HG02763 (cell line): ENCODE results near the gene URB1.

Experiments used
- ATAC-seq: cut with Tn5 transposase; IDR thresholded peaks from one replicate; pipeline ENCODE4 v1.9.1; 2021; ENCODE audit warnings: mild to moderate bottlenecking, moderate library complexity; ENCODE audit not compliant: unreplicated experiment

URB1 gene

DNA sequence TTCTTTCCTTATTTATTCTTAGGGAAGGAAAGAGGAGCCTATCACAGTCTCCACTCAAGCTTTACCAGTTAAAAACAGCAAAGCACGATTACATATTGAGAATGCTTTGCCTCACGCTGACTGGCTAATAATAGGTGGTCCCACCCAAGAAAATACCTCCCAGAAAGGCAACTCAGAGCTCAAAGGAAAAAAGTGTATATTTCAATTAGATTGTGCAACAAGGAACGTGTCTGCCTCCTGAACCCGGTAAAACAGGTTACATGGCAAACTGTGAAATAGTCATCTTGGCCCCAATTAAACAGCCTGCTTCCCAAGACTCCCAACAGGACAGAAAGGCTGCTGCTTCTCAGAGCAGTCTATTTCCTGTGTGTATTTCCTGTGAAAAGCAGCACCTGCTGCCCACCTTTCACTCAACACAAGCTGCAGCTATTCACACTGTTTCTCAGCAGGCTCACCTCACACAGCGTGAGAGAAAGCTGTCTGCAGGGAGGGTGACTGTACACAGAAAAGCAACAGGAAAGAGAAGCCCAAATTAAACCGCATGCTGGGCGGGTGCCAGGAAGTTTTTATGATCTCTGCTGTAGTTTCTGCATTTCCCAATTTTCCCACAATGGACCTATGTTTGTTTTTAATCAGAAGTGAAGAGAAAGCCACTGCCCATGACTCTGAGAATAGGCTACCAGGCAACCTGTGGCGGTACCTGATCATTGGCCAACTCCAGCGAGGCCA is 44.0 kb downstream of the URB1 start:
- no peak for ATAC-seq

DNA sequence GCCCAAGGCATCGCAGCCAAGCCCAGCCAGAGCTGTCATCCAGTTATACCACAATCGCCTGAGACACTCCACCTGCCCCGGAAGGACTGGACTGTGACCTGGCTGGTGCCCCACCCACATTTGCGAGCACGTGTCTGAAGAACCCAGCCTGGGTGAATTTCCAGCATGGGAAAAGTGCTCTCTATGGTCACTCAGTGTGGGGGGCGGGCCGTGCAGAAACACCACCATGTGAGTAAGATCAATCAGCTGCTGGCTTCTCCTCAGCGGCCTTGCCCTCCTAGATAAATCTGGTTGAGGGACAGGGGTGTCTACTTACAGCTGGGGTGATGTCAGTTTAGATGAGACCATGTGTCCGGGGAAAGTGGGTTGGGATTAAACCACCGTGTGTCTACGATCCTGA is 44.8 kb downstream of the URB1 start:
- ATAC-seq = no peak

DNA sequence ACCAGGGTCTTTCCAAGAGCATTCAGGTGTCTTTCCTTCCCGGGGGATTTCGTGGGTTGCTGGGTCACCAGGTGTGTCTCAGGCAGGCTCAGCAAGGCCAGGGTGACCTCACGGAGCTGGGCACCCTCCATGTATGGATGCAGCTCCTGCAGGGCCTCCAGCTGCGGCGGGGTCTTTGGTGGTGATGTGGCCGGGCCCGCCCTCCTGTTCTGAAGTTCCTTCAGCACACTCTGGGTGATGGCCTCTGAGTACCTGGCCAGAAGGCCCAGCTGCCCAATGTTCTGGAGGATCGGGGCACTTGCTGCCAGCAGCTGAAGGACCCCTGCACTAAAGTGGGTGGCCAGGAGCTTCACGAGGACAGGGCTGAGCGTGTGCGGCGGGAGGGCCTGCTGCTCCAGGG is 45.5 kb downstream of the URB1 start:
- ATAC-seq = no peak

DNA sequence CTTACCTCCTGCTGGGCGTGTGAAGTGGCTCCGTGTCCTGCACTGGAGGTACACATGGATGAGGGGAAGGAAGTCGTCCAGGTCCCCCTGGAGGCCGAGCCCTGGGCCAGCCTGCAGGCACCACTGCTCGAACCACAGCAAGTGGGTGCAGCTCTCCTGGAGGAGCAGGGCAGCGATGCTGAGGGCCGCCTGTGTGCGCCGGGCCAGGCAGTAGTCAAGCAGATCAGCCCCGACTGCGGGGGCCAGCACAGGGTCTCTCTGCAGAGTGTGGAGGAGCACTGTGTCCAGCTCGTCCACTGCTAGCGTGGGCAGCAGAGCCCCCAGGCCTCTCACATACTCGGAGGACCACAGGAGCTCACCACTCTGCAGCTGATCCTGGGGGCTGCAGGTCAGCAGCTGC is 45.9 kb downstream of the URB1 start:
- ATAC-seq = no peak

DNA sequence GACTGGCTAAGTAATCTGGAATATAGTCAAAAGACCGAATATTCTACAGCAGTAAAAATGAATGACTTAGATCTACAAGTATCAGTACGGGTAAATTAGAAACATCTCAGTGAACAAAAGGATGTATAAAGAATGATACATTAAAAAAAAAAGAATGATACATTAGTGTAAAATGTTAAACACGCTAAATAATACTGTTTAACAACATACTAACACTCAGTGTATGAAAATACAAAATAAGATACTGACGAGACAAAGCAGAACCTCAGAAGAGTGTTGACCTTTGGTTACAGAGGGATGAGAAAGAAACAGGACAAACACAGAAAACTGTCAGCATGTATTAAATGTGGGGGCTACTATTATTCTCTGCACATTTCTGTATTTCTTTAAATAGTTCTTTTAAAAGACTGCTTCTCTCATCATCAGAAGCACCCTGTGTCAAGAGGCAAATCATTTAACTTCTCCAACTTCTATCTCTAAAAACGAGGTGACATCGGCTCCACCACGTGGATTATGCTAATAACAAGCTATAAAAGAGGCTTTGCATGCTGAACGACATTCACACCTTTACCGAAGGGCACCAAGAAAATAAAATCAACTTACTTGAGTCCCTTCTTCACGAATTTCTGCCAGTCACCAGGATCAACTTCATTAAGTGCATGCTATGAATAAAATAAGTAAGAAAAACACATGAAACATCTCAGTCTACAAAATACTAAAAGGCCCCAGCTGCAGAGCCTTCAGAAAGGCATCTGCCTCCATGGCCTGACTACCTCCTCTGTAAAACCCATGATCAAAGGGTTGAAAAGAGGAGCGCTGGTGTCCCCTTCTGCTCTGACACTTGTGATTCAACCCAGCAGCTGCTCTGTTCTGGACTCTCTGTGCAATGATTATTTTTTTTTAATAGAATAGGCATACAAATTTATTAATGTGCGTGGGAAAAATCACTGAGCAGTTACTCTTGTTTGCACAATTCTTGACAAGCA is 51.7 kb downstream of the URB1 start:
- ATAC-seq = no peak

DNA sequence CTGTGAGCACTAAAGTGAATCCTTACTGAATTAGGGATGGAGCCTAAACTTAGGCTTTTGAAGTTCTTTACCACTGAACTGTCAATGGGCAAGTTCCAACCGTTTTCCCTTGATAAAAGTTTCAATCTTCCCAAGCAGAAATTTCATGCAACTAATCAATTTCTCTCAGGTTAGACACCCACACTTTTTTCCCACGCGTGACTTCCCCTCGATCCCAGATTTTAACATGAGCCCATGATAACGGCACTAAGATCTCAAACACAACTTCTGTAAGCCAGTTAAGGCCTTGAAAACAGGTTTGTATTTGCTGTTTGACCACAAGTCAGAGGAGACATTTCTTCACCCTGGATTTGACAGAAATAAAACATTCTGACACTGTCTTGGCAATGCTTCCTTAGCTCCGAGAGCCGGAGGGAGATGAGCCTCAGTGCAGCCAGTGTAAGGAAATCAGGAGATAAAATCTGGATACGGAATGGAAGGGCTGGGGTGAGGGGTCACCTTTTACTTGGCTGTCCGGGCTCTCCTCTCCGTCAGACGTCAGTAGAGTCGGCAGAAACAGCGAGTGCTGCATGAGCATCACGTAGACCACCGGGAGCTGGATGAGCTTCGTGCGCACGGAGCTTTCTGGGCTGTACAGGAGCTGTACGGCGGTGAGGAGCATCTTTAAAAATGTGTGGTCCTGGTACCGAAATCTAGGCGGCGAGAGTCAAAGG is 54.4 kb downstream of the URB1 start:
- no peak for ATAC-seq

DNA sequence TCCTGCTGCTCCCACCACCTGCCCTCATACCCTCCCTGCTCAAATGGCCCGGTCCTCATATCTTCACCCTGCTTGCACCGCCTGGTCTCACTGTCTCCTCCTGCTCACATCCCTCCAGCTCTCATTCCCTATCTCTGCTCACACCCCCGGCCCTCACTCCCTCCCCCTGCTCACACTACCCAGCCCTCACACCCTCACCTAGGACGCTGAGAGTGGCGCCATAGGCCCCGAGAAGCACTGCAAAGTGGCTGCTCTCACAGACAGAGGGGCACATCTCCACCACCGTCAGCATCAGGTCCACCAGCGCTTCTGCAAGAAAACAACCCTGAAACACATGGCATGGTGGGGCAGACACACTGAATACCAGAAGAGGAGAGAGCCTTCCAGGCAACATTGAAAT is 55.6 kb downstream of the URB1 start:
- ATAC-seq = no peak

DNA sequence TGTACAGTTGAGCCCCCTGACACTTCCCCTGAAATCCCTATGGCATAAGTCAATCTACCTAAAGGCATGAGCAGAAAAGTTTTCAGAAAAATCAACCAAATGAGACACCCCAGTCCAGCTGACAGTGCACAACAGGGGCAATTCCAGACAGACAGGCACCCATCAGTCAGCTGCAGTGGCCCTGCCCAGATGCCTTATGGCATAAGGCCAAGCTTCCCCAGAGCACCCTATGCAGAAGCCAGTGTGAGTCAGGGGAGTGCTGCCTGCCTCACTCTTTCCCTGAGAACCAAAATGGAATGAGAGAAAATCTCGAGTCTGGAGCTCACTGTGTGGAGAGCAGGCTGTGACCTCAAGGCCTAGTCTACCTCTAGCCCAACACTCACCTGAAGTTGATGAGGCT is 56.1 kb downstream of the URB1 start:
- no peak for ATAC-seq

DNA sequence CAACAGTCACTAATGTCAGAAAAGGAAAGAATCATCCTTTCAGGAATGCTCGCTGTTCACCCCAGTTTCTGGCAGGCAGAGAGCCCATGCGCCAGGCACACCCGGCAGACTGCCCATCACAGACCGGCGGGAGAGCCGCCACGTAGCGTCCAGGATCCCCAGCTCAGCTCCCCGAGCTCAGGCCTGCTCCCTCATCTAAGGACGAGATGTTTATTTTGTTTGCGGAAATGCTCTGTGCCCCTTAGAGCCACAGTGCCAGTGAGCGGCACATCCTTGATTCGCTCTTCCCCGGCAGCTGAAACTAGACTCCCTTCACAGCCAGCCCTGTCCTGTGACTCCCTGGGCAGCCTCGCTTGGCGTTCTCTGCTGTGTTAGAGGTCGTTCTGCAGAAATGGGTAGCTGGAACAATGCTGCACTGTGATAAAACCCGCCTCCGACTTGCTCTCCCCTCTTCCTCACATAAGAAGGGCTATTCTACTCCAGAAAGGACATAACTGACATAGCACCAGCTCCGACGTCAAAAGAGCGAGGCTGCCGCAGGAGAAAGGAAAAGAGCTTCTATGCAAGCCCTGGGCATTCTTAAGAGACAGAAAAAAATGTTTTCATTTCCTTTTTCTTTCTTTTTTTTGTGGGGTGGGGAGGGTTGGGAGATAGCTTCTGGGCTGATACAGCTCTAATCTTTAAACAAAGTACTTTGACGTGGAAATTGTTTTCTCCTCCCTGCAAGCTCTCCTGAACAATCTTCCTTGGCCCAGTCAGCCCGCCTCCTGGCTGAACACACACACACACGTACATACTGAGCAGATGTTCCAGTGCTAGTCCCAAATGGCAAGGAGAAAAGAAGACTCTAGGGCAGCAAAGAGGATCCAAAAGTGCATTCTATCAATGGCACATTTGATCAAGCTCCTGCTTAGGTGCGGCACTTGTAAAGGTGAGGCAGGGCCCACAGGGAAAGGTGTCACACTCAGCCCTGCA is 56.9 kb downstream of the URB1 start:
- no peak for ATAC-seq

DNA sequence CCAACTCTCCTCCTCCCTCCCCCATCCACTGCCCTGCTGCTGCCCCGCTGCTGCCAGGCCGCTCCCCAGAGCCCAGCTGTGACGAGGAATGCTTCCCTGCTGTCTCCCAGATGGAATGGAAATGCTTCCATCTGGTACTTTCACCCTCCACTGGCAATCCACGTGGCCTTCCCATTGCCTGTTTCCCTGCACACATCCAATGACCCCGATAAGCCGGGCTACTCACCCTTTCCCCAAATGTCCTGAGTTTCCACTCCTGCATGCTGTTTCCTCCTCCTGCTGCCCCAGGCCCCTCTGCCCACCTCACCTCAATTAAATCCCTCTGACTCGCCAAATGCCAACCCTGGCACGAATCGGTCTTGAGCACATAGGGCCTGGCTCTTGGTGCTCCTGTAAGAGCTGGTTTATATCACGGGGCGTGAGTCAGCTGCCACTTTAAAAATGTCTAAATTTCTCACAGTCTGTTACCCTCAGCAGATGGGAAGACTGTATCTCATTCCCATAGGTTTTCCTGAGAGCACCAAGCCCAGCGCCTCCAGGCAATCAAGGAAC is 57.8 kb downstream of the URB1 start:
- no peak for ATAC-seq

DNA sequence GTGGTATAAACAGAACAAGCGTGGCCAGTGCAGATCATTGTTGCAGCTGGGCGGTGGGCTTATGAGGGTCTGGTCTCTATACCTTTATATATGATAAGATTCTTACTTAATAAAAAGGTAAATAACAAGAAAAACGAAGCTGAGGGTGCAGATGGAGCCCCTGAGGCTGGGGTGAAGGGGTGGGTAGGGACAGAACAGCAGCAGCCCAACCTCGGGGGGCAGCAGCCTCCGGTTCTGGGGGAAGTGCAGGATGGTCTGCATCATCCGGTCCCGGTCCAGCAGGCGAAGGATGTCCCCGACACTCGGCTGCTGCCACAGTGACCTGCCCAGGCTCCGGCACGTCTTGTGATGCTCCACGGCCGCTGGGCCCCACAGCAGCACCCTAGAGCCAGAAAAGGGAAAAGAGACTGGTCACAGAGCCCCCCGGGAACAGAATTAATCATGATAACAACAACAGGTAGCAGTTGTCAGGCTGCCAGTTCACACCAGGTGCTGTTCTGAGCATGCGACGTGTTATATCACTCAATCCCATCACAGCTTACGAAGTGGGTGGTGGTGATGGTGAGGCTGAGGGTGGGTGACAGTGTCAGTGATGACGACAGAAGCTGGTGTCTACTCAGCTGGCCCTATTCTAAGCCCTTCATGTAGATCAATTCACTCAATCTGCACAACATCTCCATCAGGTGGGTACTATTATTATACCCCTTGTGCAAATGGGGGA is 58.7 kb downstream of the URB1 start:
- no peak for ATAC-seq

DNA sequence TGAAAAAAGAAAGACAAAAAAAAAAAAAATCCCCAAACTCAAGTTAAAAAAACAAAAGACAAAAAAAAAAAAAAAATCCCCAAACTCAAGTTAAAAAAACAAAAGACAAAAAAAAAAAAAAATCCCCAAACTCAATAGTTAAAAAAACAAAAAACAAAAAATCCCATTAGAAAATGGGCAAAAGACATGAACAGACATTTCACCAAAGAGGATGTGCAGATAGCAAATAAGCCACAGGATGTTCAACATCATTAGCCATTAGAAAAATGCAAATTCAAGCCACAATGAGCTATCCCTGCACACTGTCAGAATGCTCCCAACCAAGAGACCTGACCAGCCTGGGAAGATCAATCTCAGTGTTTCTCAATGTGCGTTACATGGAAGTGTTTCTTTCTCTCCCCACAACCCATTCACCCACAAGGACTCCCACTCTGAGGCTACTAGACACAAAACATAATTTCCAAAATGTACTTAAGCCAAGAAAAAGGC is 60.3 kb downstream of the URB1 start:
- ATAC-seq = no peak

DNA sequence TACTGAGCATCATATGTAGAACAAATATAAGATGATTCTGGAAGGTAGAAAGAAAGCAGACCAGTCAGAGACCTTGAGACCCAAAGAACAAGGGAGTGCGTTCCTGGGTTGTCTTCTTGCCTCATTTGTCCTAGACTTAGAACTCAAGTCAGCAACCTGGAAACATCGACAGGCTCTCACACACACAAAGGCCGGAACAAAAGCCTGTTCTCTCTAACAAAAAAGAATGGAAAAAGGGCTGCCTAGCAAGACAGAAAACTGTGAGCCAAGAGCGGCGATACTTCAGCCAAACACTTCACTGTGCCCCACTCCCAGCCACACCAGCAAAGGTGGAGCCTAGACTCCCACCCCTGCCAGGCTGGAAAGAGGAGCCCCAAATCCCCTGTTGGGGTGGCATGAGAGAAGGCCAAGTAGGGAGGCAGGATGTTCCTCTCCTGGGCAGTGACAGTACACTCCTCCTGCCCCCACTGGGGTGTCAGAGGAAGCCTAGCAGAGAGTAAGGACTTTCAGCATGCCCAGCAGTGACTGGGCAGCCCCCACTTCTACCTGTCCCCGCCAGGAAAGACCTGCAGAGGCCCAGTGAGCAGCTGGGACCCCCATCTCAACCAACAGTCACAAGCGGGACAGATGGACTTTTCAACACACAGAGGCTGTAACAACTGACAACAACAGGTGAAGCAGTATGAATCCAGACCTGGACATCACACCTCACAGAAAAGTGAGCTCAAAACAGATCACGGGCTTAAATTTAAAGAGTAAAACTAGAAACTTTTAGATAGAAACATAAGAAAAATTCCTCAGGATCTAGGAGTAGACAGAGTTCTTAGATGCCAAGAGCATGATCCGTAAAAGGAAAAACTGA is 61.1 kb downstream of the URB1 start:
- ATAC-seq = no peak

DNA sequence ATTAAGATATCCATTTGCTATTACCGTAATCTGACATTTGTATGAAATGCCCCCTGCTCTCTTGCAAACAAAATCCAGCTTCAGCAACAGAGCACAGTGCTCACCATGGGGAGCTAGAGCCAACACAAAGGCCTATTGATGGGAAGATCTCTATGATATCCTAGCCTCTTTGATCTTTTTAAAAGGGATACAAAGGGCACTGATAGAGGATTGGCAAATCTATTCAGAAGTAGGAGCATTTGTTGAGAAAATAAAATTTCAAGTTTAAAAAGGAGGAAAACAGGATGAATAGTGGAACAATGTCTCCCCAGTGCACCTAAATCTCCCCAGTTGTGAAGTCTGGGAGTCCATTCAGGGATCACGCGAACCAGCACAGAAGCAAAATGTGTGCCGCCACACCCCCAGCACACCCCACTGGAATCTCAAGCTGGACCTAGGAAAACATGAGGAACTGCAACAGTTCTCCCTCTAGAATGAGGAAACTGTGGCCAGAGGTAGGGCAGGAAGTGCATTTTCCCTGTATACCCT is 62.0 kb downstream of the URB1 start:
- ATAC-seq = no peak

DNA sequence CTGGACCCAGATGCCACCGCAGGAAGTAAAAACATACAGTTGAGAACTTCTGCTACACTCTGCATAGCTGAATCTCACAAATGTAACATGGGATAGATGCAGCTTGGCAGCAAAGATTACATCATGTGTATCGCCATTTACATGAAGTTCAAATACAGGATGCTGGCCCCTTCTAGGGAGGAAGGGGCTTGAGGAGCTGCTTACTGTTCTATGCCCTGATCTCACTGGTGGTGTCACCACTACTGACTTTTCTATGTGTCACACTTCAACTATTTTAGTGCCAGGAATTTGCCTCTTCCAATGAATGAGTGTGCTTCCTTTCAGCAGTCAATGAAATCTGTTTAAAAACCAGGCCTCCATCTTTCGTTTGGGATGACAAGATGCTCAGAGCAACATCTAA is 63.0 kb downstream of the URB1 start:
- no peak for ATAC-seq

DNA sequence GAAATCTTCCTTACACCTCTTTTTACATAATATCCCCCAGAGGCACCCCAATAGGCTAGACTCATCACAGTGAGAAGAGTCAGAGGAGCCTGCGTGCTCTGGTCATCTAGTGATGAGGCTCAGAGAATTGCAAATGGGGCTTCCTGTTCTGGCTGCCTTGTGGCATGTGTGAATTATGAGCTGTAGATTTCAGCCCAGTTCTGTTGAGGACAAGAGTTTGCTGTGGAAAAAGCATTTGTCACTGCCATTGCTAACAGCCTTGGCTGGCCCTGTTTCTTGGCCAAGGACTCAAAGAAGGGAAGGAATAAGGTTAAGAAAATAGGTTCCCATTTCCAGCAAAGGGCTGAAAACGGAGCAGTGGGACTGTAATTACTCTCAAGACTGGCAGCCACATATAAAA is 63.5 kb downstream of the URB1 start:
- ATAC-seq = no peak

DNA sequence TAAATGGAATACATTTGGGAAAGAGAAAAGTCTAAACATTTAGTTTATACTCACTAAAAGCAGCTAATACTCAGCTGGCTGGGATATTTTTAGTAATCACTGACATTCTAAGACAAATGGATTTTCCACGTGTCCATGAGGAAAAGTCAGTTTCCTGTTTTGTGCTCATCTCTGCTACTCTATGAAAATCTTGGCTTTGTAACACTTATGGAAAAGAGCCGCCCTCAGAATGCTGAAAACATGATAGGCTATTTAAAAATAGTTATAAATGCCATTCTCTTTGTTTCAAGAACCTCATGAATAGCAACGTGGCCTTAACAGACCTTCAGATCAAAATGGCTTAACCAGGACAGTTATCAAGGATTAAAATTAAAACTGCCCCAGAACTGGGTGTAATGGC is 64.2 kb downstream of the URB1 start:
- no peak for ATAC-seq

DNA sequence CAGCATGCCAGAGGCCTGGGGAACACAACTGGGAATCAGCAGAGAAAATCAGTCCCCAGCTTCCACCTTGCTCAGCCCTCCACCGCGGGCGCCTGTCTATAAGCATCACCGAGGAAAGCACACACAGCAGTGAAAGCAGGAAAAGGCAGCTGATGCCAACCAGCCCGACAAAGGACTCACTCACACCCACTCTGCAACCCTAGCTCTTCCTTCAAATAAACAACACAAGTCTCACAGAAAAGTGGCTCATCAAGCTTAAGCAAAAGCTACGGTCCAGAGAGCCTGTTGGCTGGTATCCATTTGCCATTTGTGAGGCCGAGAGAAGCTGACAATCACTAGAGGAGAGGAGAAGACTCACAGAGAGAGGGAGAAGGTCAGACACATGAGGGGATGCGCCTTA is 67.1 kb downstream of the URB1 start:
- no peak for ATAC-seq
